ENCODE results near the gene TBC1D14. TPM values are rescaled to one million over a fixed set of nuclear protein-coding genes. Genes with fewer than 3 reads are reported as not detected.
A peak's percentile ranks its signal among the peaks of the same experiment; 100 is the strongest.

Gene TBC1D14
- total and polyA plus RNA-seq, 2 of the 4 experiments (the other 2 are of a cell fraction) = 31.7 to 40.7 TPM

DNA sequence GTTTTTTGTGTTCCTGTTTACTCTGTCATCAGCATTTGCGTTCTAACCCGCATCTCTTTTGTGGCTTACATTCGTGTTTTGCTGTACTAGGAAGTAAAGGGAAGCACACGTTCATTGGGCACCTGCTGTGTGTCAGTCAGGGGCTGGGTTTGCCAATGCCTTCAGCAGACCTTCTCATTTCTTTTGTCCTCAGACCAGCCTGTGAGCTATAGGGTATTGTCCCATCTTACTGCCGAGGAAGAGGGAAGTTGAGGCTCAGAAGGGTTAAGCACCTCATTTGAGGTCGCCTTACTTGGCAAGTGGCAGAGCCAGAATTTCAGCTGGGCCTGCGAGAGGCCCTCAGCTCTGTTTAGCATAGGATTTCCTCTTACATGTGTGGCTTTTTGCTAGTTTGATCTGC, 8.7 kb downstream of the TBC1D14 start:
- H3K27ac ChIP-seq (ENCODE audit: insufficient read depth, low read length) = no peak overlapping the region
- no peak overlapping the region for H2BK15ac ChIP-seq (ENCODE audit: low read depth, low read length)
- WGBS, 2 experiments (ENCODE audit: extremely low coverage in 2 of 2, insufficient read length in 1 of 2) = 45% methylated on average over 4 of the region's 7 CpGs; no CpG with 5 or more reads in 1 of the 2 experiments
- H3K9me3 ChIP-seq (ENCODE audit: control insufficient read depth, insufficient read depth, low read length) = no peaks in the 10 kb centered on the region
- no peak overlapping the region for H3K4ac ChIP-seq (ENCODE audit: low read depth, low read length)
- H3K27me3 ChIP-seq (ENCODE audit: control insufficient read depth, insufficient read depth, low read length) = no peaks in the 10 kb centered on the region
- no peak overlapping the region for H2BK20ac ChIP-seq (ENCODE audit: low read depth, low read length)
- 0 out of 2 replicates have a peak overlapping the region, but pooled peaks have one; percentile 4 for H3K23ac ChIP-seq (ENCODE audit: low read depth, low read length)
- H3K9me1 ChIP-seq (ENCODE audit: insufficient read depth, low read length) = peaks cover 8% of the 10 kb centered on the region; the same call in 1 of the 2 replicates
- BruUV-seq (replicated peaks) = no TSS peak
- ChIA-PET CTCF (interaction anchor here (1.0 kb wide), 1 partner anchor 56 kb away, joined by 3 read pairs; no protein-coding TSS in a partner anchor), POLR2A (ENCODE audit: unreplicated experiment) (no interaction called here)
- H3K79me1 ChIP-seq (ENCODE audit: low read depth in 1 of 2, low read length in 2 of 2) = peaks cover 33 to 41% of the 10 kb centered on the region in 2 experiments
- no peak overlapping the region for H4K5ac ChIP-seq (ENCODE audit: low read depth, low read length)
- peaks cover 24% of the 10 kb centered on the region for H4K20me1 ChIP-seq (ENCODE audit: insufficient read depth, low read length)
- DNase-seq (no peak), ATAC-seq (ENCODE audit: low read depth) (no peak)
- H3K36me3 ChIP-seq (ENCODE audit: control insufficient read depth, insufficient read depth, low read length) = peaks cover 1% of the 10 kb centered on the region; the same call in 1 of the 2 replicates
- H2BK120ac ChIP-seq (ENCODE audit: low read depth, low read length) = no peak overlapping the region
- H3K4me3 ChIP-seq (ENCODE audit: insufficient read depth, low read depth, low read length) = no peak overlapping the region
- TF ChIP-seq RAD21 (IDR thresholded peaks at IDR 0.05; ENCODE audit: low read length) (no peak), ELK1 (IDR thresholded peaks at IDR 0.05; ENCODE audit: borderline replicate concordance, low read depth, low read length) (no peak), POLR2A (IDR thresholded peaks at IDR 0.05; ENCODE audit: low read depth, low read length) (no peak), CTCF (conservative IDR thresholded peaks at IDR 0.05; ENCODE audit: low read depth, low read length) (no peak)
- intact Hi-C loops (cut with micrococcal nuclease) = no loop called here
- peak overlapping the region; percentile 36; the same call in 1 of the 2 replicates for H2AK5ac ChIP-seq (ENCODE audit: low read depth, low read length)
- in situ Hi-C loops (cut with MboI; ENCODE audit: low sequenced_read_pairs) = no loop called here
- H2BK5ac ChIP-seq (ENCODE audit: low read depth, low read length, poor library complexity, severe bottlenecking) = no peak overlapping the region
- dilution Hi-C loops (cut with HindIII; ENCODE audit: low sequenced_read_pairs, unreplicated experiment) = no loop called here
- 0 out of 2 replicates have a peak overlapping the region, but pooled peaks have one; percentile 25 for H3K14ac ChIP-seq (replicated peaks; ENCODE audit: low read depth, low read length)
- H3K4me1 ChIP-seq (ENCODE audit: control insufficient read depth, insufficient read depth, low read length) = peaks cover 9% of the 10 kb centered on the region; the same call in 1 of the 2 replicates
- no peak overlapping the region for H4K8ac ChIP-seq (ENCODE audit: low read depth in 2 of 2, low read length in 2 of 2)
- H2AK9ac ChIP-seq (replicated peaks; ENCODE audit: low read depth, low read length, poor library complexity) = no peak overlapping the region
- no peak overlapping the region for H3K4me2 ChIP-seq (ENCODE audit: low read depth, low read length)
- H3K56ac ChIP-seq (ENCODE audit: extremely low read depth, insufficient read depth, low read length) = no peak overlapping the region
- H3K18ac ChIP-seq (ENCODE audit: low read depth, low read length) = no peak overlapping the region
- H2AFZ ChIP-seq (replicated peaks; ENCODE audit: low read length, poor library complexity) = peak overlapping the region; percentile 24
- no peak overlapping the region for H4K91ac ChIP-seq (ENCODE audit: insufficient read depth, low read depth, low read length)
- no peak overlapping the region for H3K9ac ChIP-seq (ENCODE audit: low read depth, low read length)
